PFSK-1 (cell line): ENCODE measurements around the gene PPP3CA.

Experiments used
- FOXP2 ChIP-seq: optimal IDR thresholded peaks from 2 replicates; pipeline ENCODE3; 2011; ENCODE audit warnings: borderline replicate concordance, control low read depth, inconsistent platforms; ENCODE audit not compliant: insufficient read depth; ENCODE audit errors: extremely low read length, extremely low read depth
- POLR2AphosphoS5 ChIP-seq: IDR thresholded peaks from 2 replicates; pipeline ENCODE4 v1.6.1; 2012; ENCODE audit warnings: low read depth, mild to moderate bottlenecking, control low read depth, low read length, moderate library complexity
- SIN3A ChIP-seq: IDR thresholded peaks from 2 replicates; pipeline ENCODE4 v1.6.1; 2012; ENCODE audit warnings: mild to moderate bottlenecking, low read length, moderate library complexity, borderline replicate concordance; ENCODE audit not compliant: insufficient read depth
- TAF1 ChIP-seq: IDR thresholded peaks from 2 replicates; pipeline ENCODE4 v1.6.1; 2012; ENCODE audit warnings: low read length, control low read depth, borderline replicate concordance; ENCODE audit not compliant: insufficient read depth
- TF ChIP-seq, protein P1 (sequence below), 2 experiments: IDR thresholded peaks; 2 replicates each; pipeline versions ENCODE4 v1.6.1 to v1.8.0; 2011 to 2012; ENCODE audit warnings: low read depth in 2 of 2, low read length in 2 of 2, control low read depth in 1 of 2, inconsistent platforms in 1 of 2, mild to moderate bottlenecking in 1 of 2, moderate library complexity in 1 of 2; ENCODE audit not compliant: insufficient read depth in 1 of 2

The PPP3CA gene

DNA sequence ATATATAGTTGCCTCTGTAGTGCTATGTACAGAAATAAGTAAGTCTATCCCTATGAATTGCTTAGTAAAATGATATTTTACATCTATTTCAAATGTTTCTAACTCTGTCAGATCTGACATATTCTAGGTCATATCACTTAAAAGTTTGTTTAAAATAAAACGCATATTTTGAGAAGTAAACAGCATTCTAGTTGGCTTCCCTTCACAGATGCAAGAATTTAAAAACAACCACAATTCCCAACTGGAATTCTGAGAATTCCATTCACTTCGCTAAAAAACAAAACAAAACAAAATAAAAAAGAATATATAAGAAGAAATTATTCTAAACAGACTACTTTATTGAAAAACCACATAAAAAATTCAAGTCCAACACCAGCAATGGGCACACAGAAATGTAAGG is 126.0 kb downstream of the PPP3CA start:
- TF ChIP-seq POLR2AphosphoS5, result no peak; the same call in 1 of the 2 replicates
- TF ChIP-seq, protein P1, sequence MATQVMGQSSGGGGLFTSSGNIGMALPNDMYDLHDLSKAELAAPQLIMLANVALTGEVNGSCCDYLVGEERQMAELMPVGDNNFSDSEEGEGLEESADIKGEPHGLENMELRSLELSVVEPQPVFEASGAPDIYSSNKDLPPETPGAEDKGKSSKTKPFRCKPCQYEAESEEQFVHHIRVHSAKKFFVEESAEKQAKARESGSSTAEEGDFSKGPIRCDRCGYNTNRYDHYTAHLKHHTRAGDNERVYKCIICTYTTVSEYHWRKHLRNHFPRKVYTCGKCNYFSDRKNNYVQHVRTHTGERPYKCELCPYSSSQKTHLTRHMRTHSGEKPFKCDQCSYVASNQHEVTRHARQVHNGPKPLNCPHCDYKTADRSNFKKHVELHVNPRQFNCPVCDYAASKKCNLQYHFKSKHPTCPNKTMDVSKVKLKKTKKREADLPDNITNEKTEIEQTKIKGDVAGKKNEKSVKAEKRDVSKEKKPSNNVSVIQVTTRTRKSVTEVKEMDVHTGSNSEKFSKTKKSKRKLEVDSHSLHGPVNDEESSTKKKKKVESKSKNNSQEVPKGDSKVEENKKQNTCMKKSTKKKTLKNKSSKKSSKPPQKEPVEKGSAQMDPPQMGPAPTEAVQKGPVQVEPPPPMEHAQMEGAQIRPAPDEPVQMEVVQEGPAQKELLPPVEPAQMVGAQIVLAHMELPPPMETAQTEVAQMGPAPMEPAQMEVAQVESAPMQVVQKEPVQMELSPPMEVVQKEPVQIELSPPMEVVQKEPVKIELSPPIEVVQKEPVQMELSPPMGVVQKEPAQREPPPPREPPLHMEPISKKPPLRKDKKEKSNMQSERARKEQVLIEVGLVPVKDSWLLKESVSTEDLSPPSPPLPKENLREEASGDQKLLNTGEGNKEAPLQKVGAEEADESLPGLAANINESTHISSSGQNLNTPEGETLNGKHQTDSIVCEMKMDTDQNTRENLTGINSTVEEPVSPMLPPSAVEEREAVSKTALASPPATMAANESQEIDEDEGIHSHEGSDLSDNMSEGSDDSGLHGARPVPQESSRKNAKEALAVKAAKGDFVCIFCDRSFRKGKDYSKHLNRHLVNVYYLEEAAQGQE (IDR thresholded peaks at IDR 0.05; ENCODE audit: insufficient read depth in 1 of 2, low read depth in 2 of 2, low read length in 2 of 2), result no peak
- no peak for TF ChIP-seq TAF1
- TF ChIP-seq FOXP2, result no peak
- no peak for TF ChIP-seq SIN3A

DNA sequence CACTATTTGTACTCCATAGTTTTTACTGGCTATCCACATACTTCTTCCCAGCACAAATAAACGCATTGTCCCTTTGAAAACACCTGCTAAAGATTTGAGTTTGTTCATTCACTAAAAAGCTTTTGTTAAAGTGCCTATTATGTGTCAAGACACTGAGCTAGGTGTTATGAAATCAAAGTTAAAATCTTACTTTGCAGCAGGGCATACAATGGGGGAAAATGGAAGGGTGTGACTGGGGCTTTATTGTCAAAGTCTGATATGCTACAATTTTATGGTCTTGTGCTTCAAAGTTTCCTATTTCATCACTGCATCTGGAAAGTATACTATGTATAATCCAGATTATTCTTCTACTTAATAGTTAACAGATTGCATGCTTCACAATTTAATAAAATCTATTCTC is 128.4 kb downstream of the PPP3CA start:
- TF ChIP-seq POLR2AphosphoS5, result no peak
- no peak for TF ChIP-seq SIN3A
- TF ChIP-seq, protein P1 (IDR thresholded peaks at IDR 0.05; ENCODE audit: insufficient read depth in 1 of 2, low read depth in 2 of 2, low read length in 2 of 2), result no peak

DNA sequence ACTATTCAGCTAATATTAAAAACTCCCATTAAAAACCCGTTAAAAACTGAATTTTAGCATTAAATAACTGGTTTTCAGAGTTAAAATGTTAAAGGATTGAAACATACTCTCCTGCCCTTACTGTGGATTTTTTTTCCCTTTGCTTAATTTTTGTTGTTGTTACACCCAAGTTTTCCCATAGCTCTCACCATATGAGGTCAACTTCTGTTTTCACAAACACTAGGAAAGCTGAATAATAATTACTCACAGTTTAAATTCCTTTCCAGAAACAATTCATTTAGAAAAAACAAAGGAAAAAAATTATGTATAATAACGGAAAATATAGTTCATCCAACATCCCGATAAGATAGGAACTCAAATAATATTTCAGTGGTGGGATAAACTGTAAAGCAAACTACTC is 129.0 kb downstream of the PPP3CA start:
- TF ChIP-seq, protein P1 (IDR thresholded peaks at IDR 0.05; ENCODE audit: insufficient read depth in 1 of 2, low read depth in 2 of 2, low read length in 2 of 2), result no peak
- TF ChIP-seq FOXP2 (no peak), POLR2AphosphoS5 (no peak), TAF1 (no peak), SIN3A (no peak)

DNA sequence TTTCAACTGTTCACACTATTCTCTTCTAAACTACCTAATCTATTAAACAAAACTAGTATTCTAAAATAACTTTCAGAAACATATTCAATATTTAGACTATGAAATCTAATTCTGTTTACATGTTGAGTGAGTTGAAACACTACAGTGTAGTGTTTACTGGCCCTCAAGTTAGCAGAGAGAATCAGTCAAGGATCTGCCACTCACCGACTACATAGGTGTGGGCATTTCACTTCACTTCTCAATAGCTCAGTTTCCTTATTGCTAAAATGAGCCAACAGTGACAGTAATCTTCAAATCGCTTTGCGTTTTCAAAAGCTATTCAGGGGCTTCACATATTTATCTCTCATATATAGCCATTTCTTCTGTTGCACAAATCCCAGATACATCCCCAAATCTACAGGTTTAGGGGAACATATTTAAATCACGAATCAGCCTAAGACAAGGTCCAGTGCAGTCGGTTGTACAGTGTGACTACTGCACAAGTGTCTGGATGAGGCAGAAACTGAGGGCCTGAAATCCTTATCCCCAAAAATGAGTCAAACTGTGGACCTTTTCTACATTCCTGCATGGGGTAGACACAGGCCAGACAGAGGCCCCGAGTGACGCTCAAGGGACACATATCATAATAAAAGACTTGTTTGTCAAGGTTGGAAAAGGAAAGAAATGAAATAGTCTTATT is 129.8 kb downstream of the PPP3CA start:
- TF ChIP-seq POLR2AphosphoS5, result no peak
- TF ChIP-seq, protein P1 (IDR thresholded peaks at IDR 0.05; ENCODE audit: insufficient read depth in 1 of 2, low read depth in 2 of 2, low read length in 2 of 2), result no peak

DNA sequence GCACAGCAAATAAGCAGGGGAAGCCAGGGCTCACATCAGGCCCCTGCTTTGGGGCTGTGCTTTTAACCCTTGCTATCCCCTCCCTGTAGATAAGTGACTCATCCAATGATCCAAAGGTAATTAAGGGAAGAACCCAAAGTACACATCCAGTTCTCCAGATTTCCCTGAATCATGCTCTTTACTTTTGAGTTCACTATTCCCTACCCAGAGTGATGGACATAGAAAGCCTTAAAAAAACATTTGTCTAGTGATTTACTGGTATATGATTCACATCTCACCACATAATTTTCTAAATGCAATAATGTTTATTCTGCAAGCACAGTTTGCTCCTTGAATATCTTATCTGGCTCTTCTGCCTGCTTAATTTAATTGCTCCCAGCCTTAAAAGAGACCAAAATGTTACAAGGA is 136.2 kb downstream of the PPP3CA start:
- TF ChIP-seq POLR2AphosphoS5 (no peak), TAF1 (peak; percentile 41; the same call in 1 of the 2 replicates)
- TF ChIP-seq, protein P1 (IDR thresholded peaks at IDR 0.05; ENCODE audit: insufficient read depth in 1 of 2, low read depth in 2 of 2, low read length in 2 of 2), result peak in 1 of 2 experiments; percentile 40; a peak in 1 of 4 replicates
